ENCODE data around the gene HSPG2. TPM values are rescaled to one million over a fixed set of nuclear protein-coding genes. Genes with fewer than 3 reads are reported as not detected.

Gene HSPG2
- total RNA-seq, 1 experiment from 2014 or later: 171 TPM

DNA sequence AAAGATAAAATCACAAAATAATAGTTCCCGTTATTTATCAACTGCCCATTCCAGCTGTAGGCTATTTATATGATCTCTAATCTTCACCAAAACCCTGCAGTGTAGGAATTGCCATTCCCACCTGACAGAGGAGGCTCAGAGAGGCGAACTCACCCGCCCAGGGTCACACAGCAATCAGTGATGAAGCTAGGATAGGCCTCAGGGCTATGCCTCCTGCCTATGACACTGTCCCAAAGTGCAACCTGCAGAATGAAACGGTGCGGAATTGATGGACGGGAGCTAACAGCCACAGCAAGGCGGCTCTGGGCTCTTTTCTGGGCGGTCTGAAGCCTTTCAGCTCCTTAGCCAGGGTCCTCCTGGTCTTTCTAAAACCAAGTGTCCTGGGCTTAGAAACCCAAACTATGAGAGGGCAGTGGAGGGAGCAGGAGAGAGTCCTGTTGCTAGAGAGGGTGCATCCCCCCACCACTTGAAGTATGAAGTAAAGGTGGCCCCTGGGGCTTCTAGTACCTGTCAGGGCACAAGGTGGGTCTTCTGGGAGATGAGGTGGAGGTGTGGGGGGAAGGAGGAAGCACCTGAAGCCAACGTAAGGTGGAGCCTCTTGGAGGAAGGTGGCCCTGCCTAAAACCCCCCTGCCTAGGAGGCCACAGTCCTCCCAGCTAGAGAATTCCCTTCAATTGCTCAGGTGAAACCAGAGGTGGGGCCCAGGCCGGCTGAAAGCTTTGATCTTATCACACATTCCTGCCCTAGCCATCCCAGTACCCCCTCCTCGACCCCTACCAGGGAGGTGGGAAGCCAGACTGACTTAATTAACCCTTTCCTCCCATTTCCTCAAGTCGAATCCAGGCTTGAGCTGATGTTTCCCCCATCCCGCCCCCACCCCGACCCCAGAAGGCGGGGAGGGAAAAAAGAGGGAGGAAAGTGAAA is 14.8 kb downstream of the HSPG2 start:
- no peaks in the 10 kb centered on the region for H3K9me3 ChIP-seq (ENCODE audit: control insufficient read depth, insufficient read depth, low read depth, low read length)
- no peaks in the 10 kb centered on the region for H3K36me3 ChIP-seq (ENCODE audit: control insufficient read depth, insufficient read depth, low read length)
- ATAC-seq: peak; percentile 10; the same call in 1 of the 2 replicates
- peak overlapping the region; percentile 86 for H3K27ac ChIP-seq (ENCODE audit: low read length)
- CTCF ChIA-PET: no interaction called here
- H3K4me1 ChIP-seq (ENCODE audit: control insufficient read depth, insufficient read depth, low read length): peaks cover 78% of the 10 kb centered on the region
- no peak for TF ChIP-seq REST (IDR thresholded peaks at IDR 0.05; ENCODE audit: insufficient read depth in 1 of 2, low read depth in 2 of 2, low read length in 1 of 2)
- no peak for TF ChIP-seq SIN3A (IDR thresholded peaks at IDR 0.05; ENCODE audit: borderline replicate concordance, insufficient read depth, low read depth, low read length)
- peak; percentile 56; the same call in 1 of the 2 replicates for TF ChIP-seq TCF7L2 (IDR thresholded peaks at IDR 0.05; ENCODE audit: low read depth, low read length)
- TF ChIP-seq, protein P1, sequence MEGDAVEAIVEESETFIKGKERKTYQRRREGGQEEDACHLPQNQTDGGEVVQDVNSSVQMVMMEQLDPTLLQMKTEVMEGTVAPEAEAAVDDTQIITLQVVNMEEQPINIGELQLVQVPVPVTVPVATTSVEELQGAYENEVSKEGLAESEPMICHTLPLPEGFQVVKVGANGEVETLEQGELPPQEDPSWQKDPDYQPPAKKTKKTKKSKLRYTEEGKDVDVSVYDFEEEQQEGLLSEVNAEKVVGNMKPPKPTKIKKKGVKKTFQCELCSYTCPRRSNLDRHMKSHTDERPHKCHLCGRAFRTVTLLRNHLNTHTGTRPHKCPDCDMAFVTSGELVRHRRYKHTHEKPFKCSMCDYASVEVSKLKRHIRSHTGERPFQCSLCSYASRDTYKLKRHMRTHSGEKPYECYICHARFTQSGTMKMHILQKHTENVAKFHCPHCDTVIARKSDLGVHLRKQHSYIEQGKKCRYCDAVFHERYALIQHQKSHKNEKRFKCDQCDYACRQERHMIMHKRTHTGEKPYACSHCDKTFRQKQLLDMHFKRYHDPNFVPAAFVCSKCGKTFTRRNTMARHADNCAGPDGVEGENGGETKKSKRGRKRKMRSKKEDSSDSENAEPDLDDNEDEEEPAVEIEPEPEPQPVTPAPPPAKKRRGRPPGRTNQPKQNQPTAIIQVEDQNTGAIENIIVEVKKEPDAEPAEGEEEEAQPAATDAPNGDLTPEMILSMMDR (IDR thresholded peaks at IDR 0.05): no peak
- TF ChIP-seq POLR2AphosphoS5 (IDR thresholded peaks at IDR 0.05; ENCODE audit: low read depth, low read length): no peak
- H3K4me3 ChIP-seq (ENCODE audit: low read depth in 2 of 2, low read length in 2 of 2): no peak overlapping the region
- DNase-seq (ENCODE audit: low read depth, low spot score): no peak
- intact Hi-C loops (cut with micrococcal nuclease; ENCODE audit: unreplicated experiment) (no loop called here), in situ Hi-C loops (cut with HindIII; ENCODE audit: low pct_unique_long_range_greater_than_20kb, low sequenced_read_pairs) (no loop called here)
- no TSS peak for BruUV-seq (replicated peaks)
- POLR2A ChIA-PET: no interaction called here
- H3K27me3 ChIP-seq (ENCODE audit: control insufficient read depth, insufficient read depth, low read length): no peaks in the 10 kb centered on the region

DNA sequence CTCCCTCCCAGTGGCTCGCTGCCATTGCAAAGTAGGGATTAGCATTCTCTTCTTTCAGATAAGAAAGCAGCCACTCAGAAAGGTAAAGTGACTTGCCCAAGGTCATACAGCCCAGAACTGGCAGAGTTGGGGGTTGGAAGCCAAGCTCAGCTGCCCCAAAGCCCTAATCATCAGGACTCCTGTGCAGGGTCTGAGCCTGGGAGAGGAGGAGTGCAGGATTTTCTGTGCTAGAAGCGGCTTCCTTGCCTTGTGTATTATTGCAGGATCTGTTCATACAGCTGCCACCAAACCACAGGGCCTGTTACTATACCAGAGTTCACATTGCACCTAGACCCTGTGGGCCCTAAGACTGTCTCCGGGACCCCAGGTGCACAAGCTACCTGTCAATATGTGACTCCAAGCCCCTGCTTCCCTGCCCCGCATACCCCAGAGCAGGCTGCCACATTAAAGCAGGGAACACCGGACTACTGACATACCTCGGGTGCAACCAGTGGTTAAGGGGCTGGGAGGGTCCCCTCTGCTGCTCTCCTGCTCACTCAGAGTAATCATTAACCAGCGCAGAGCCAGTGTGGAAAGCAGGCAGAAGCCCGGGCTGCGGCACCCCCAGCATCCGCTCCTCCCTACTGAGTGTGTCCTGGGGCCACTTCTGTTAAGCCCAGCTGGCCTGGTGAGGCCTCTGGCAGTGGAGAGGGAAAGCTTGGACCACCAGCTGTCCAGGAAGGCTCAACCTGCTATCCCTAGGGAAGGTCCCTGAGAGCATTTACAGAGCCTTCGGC is 15.8 kb downstream of the HSPG2 start:
- DNase-seq (ENCODE audit: low read depth, low spot score): no peak
- CTCF ChIA-PET: no interaction called here

More for the DNA sequence above, 15.8 kb downstream of the HSPG2 start:
- TF ChIP-seq SIN3A (IDR thresholded peaks at IDR 0.05; ENCODE audit: borderline replicate concordance, insufficient read depth, low read depth, low read length) (no peak), POLR2AphosphoS5 (IDR thresholded peaks at IDR 0.05; ENCODE audit: low read depth, low read length) (no peak)
- peaks cover 70% of the 10 kb centered on the region for H3K4me1 ChIP-seq (ENCODE audit: control insufficient read depth, insufficient read depth, low read length)
- POLR2A ChIA-PET: no interaction called here
- no TSS peak for BruUV-seq (replicated peaks)
- H3K36me3 ChIP-seq (ENCODE audit: control insufficient read depth, insufficient read depth, low read length): no peaks in the 10 kb centered on the region
- peak overlapping the region; percentile 86 for H3K27ac ChIP-seq (ENCODE audit: low read length)
- intact Hi-C loops (cut with micrococcal nuclease; ENCODE audit: unreplicated experiment) (no loop called here), in situ Hi-C loops (cut with HindIII; ENCODE audit: low pct_unique_long_range_greater_than_20kb, low sequenced_read_pairs) (no loop called here)
- H3K27me3 ChIP-seq (ENCODE audit: control insufficient read depth, insufficient read depth, low read length): no peaks in the 10 kb centered on the region
- ATAC-seq: peak; percentile 29
- no peaks in the 10 kb centered on the region for H3K9me3 ChIP-seq (ENCODE audit: control insufficient read depth, insufficient read depth, low read depth, low read length)
- H3K4me3 ChIP-seq (ENCODE audit: low read depth in 2 of 2, low read length in 2 of 2): no peak overlapping the region

Data from Panc1 (cell line).